ENCODE results near the gene CLDN11. TPM values are rescaled to one million over a fixed set of nuclear protein-coding genes. Genes with fewer than 3 reads are reported as not detected.
A peak's percentile ranks its signal among the peaks of the same experiment; 100 is the strongest.

The CLDN11 gene
- polyA plus RNA-seq, result not detected

DNA sequence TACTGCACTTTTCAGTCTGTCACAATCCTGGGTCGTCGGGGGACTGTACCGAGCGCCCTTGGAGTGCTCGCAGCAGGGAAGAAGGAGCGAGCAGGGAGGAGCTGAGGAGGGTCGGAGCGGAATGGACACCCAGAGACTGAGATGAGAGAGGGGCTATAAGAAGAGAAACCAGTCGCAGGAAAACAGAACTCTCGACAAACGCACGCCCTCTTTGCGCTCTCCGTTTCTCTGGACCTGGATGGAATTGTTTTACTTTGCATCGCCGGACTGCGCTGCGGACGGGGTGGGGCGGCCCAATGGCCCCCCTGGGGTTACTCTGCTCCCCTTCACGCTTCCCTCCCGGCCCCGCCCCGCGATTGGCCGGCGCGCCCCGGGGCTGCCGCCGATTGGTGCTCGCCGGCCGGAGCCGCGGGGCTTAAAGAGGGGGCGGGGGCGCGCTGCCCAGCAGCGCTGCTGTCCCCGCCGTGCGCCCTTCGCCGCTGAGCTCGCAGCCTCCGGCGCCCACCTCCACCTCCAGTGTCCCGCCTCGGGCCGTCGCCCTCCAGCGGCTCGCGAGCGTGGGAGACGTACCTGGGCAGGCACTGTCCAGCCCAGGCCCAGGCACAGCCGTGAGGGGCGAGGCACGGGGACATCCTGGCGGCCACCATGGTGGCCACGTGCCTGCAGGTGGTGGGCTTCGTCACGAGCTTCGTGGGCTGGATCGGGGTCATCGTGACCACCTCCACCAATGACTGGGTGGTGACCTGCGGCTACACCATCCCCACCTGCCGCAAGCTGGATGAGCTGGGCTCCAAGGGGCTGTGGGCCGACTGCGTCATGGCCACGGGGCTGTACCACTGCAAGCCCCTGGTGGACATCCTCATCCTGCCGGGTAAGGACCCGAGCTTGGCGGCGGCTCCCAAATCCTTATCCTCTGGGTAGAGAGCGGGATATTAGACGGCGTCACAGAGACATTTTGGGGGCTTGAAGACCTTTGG, at the start of gene CLDN11:
CLDN11 (plus strand) TSS at position 447 of the 977 bp plus-strand sequence; CDS start at position 646, 199 bp downstream.
- H3K27ac Mint-ChIP-seq, result no peak within 1 kb of the TSS
- peaks cover 5% of the 10 kb centered on the region for H3K36me3 Mint-ChIP-seq
- H3K4me3 Mint-ChIP-seq, result peak within 1 kb of the TSS; percentile 79 to 96 (median 88)
- peaks cover 0 to 3% (median 0%) of the 10 kb centered on the region in 3 donors for H3K9me3 Mint-ChIP-seq
- H3K27me3 Mint-ChIP-seq, result peaks cover 30% of the 10 kb centered on the region
- peaks cover 4 to 10% (median 7%) of the 10 kb centered on the region in 3 donors for H3K4me1 Mint-ChIP-seq

DNA sequence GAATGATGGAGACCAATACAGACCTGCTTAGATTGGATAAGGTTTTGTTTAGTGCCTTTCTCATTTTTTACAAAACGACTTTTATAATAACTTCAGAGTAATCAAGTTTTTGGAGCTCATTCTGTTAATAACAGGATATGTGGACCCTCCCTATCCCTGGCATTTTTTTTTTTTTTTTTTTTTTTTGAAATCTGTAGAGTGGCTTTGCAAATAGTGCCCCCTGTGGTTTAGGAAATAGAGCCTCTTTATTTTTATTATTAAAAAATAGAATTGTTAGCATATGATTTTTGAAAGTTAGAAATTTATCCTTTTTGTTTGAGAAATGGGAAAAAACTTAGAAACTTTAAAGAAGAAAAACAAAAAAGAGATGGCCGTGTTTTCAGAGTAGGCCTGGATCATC, 49.7 kb upstream of the CLDN11 start:
- Mint-ChIP-seq H3K4me3 (peak overlapping the region in 3 of 4 donors; percentile 18 to 57 (median 43)), H3K4me1 (peaks cover 46 to 50% (median 48%) of the 10 kb centered on the region in 3 donors), H3K27ac (peak overlapping the region in 1 of 3 donors; percentile 16), H3K36me3 (peaks cover 8% of the 10 kb centered on the region), H3K27me3 (no peaks in the 10 kb centered on the region), H3K9me3 (no peaks in the 10 kb centered on the region)

DNA sequence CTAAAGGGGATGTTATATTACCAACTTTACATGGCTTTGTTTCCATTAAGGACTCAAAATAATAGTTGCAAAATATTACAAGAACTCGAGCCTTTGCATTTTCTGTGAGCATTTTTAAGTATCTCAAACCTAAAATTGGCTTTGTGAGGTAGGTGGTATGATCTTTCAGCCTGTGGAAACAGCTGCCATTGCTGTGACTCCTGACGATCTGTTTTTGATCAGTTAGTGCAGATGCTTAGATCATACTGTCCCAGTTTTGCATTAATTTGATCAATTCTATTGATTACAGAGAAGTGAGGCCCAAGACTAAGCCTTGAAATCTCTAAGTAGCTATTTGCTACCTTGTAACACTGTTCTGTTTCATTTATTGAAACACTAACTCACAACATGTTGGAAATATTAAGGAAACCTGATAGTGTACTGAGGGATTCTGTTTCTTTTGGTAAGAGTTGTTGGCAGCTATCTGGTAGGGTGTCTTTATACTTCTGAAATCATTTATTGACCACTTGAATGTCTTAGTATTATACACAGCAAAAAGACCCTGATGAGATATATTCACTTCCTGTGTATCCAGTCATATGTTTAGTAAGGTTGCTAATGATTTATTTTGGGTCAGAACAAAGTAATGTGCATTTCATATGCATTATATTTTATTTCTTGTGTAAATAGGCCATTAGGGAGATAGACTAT, 46.3 kb upstream of the CLDN11 start:
- peak overlapping the region in 2 of 4 donors; percentile 47 to 68 for H3K4me3 Mint-ChIP-seq
- peaks cover 42 to 51% (median 50%) of the 10 kb centered on the region in 3 donors for H3K4me1 Mint-ChIP-seq
- H3K27ac Mint-ChIP-seq, result peak overlapping the region in 2 of 3 donors; percentile 19 to 42
- peaks cover 3% of the 10 kb centered on the region for H3K36me3 Mint-ChIP-seq
- H3K9me3 Mint-ChIP-seq, result no peaks in the 10 kb centered on the region
- no peaks in the 10 kb centered on the region for H3K27me3 Mint-ChIP-seq

DNA sequence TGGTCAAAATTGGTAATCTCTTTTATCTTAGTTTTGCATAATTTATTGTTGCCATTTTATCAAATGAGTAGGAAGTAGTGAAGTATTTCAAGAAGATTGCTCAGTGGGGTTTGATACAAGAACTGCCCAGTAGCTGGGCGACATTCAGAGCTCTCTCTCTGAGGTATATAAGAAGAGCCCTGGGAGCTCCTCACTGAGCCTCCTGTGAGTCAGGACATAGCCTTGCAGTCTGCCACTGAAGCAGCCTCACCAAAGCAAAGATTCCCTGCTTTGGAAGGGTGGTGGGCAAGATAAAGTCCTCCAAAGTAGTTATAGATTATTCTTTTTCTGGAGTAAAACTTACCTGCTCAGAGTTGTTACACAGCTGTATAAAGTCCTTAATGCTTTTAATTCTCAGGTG, 35.1 kb upstream of the CLDN11 start:
- H3K4me3 Mint-ChIP-seq, result no peak overlapping the region
- H3K27ac Mint-ChIP-seq, result peak overlapping the region in 2 of 3 donors; percentile 68 to 69
- peaks cover 11% of the 10 kb centered on the region for H3K36me3 Mint-ChIP-seq
- H3K27me3 Mint-ChIP-seq, result no peaks in the 10 kb centered on the region
- peaks cover 0 to 4% (median 0%) of the 10 kb centered on the region in 3 donors for H3K9me3 Mint-ChIP-seq
- H3K4me1 Mint-ChIP-seq, result peaks cover 3 to 18% (median 4%) of the 10 kb centered on the region in 3 donors

DNA sequence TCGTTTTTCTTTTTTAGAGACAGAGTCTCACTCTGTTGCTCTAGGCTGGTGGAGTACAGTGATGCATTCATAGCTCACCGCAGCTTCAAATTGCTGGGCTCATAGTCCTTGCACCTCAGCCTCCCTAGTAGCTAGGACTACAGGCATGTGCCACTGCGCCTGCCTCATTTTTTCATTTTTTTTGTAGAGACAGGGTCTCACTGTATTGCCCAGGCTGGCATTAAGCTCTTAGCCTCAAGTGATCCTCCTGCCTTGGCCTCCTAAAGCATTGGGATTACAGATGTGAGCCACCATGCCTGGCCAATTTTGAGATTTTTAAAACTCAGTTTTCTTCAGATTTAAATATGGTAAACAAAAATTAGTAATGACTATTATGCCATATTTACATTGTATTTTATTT, 32.2 kb upstream of the CLDN11 start:
- Mint-ChIP-seq H3K27me3 (no peaks in the 10 kb centered on the region), H3K36me3 (peaks cover 11% of the 10 kb centered on the region)

DNA sequence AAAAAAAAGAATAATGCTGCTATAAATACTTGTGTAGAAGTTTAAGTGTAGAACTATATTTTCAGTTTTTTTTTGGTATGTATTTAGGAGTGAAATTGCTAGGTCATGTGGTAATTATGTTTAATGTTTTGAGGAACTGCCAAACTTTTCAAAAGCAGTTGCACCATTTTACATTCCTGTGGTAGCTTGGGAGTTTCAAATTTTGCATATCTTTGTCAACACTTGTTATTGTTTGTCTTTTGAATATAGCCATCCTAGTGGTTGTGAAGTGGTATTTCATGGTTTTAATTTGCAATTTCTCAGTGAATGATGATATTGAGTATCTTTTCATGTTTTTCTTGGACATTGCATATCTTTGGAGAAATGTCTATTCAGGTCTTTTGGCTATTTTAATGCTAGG, 30.7 kb upstream of the CLDN11 start:
- peaks cover 5 to 22% (median 14%) of the 10 kb centered on the region in 3 donors for H3K4me1 Mint-ChIP-seq
- H3K27ac Mint-ChIP-seq, result peak overlapping the region in 1 of 3 donors; percentile 5
- peak overlapping the region in 1 of 4 donors; percentile 22 for H3K4me3 Mint-ChIP-seq
- H3K9me3 Mint-ChIP-seq, result peaks cover 0 to 4% (median 0%) of the 10 kb centered on the region in 3 donors
- H3K27me3 Mint-ChIP-seq, result no peaks in the 10 kb centered on the region
- peaks cover 16% of the 10 kb centered on the region for H3K36me3 Mint-ChIP-seq

More for the DNA sequence above, 32.2 kb upstream of the CLDN11 start:
- Mint-ChIP-seq H3K27ac (no peak overlapping the region), H3K4me1 (peaks cover 3 to 17% (median 6%) of the 10 kb centered on the region in 3 donors), H3K9me3 (peaks cover 0 to 4% (median 0%) of the 10 kb centered on the region in 3 donors), H3K4me3 (no peak overlapping the region)

DNA sequence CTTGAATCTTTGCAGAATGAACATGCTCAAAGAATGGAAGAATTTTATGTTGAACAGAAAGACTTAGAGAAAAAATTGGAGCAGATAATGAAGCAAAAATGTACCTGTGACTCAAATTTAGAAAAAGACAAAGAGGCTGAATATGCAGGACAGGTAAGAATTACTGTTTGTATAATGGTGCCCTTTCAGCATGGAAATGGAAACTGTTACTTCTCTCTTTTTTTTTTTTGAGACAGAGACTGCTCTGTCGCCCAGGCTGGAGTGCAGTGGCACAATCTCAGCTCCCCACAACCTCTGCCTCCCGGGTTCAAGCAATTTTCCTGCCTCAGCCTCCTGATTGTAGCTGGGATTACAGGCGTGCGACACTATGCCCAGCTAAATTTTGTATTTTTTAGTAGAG, 27.6 kb upstream of the CLDN11 start:
- H3K27ac Mint-ChIP-seq, result peak overlapping the region in 2 of 3 donors; percentile 9 to 52
- H3K4me3 Mint-ChIP-seq, result no peak overlapping the region
- H3K9me3 Mint-ChIP-seq, result peaks cover 0 to 4% (median 0%) of the 10 kb centered on the region in 3 donors
- no peaks in the 10 kb centered on the region for H3K27me3 Mint-ChIP-seq
- peaks cover 5 to 14% (median 12%) of the 10 kb centered on the region in 3 donors for H3K4me1 Mint-ChIP-seq
- peaks cover 13% of the 10 kb centered on the region for H3K36me3 Mint-ChIP-seq

DNA sequence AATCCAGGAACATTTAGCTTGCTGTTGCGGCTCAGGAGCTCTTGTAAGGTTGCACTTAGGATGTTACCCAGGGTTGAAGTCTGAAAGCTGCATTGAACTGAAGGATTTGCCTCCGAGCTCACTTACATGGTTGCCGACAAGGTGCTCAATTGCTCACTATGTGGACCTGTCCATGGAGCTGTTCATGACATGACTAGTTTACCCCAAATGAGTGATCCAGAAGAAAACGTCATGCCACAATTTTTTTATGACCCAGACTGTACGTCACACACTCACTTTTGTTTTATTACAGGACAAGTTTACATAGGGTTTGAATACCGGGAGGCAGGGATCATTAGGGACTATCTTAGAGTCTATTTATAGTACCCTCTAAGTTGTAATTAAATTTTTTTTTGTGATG, 21.0 kb upstream of the CLDN11 start:
- Mint-ChIP-seq H3K4me3 (no peak overlapping the region), H3K27ac (no peak overlapping the region), H3K9me3 (no peaks in the 10 kb centered on the region), H3K4me1 (peaks cover 0 to 6% (median 4%) of the 10 kb centered on the region in 3 donors), H3K27me3 (no peaks in the 10 kb centered on the region), H3K36me3 (peaks cover 6% of the 10 kb centered on the region)

DNA sequence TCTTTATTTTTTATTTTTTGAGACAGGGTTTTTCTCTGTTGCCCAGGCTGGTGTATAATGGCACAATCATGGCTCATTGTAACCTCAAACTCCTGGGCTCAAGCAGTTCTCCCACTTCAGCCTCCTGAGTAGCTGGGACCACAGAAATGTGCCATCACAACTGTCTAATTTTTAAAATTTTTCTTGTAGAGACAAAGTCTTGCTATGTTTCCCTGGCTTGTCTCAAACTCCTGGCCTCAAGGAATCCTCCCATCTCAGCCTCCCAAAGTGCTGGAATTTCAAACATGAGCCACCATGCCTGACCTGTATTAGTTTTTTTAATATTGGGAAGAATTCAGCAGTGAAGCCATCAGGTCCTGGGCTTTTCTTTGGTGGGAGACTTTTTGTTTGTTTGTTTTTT, 13.6 kb upstream of the CLDN11 start:
- Mint-ChIP-seq H3K36me3 (no peaks in the 10 kb centered on the region), H3K4me3 (no peak overlapping the region), H3K27ac (no peak overlapping the region), H3K4me1 (peaks cover 5 to 6% (median 5%) of the 10 kb centered on the region in 3 donors), H3K9me3 (no peaks in the 10 kb centered on the region), H3K27me3 (no peaks in the 10 kb centered on the region)

DNA sequence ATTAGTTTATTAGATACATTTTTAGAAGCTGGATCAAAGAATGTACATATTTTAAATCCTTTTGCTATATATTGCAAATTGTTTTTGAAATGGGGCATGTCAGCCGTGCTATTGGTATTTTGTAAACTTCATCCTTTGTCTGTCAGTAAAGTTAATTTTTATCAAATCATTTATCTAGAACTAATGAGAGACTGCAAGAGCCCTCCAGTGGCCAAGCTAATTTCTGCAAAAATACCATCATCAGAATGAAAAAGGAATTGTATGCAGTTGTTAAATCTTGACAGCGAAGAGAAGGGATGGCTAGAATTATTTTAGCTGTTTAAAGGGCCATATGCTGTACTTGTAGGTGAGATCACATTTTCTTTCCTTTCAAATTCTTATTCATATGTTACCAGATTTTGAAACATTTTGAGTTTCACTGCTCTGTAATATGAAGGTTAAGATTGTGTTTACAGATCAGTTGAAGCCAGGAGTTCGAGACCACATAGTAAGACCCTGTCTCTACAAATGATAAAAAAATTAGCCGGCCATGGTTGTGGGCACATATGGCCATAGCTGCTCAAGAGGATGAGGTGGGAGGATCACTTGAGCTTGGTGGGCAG, 8.1 kb upstream of the CLDN11 start:
- Mint-ChIP-seq H3K4me3 (no peak overlapping the region), H3K27me3 (peaks cover 2% of the 10 kb centered on the region), H3K27ac (no peak overlapping the region), H3K4me1 (peaks cover 2 to 5% (median 3%) of the 10 kb centered on the region in 3 donors), H3K36me3 (no peaks in the 10 kb centered on the region), H3K9me3 (no peaks in the 10 kb centered on the region)

DNA sequence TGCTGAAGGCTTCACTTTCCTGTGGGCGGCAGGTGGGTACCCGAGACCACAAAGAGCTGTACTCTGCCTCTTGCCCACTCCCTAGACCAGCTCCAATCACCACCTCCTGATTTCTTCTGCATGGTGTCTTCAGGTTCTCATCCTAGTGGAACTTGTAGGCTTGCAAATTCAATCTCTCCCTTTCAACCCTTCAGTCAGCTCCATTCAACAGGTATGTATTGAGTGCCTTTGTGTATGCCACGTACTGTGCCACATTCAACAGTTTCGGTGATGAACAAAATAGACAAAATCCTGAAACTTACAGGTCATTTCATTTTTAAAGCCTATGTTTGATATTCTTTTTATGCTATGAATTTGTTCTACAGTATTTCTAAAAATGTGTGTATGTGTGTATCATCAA, 5.4 kb upstream of the CLDN11 start:
- Mint-ChIP-seq H3K27me3 (peaks cover 11% of the 10 kb centered on the region), H3K36me3 (no peaks in the 10 kb centered on the region), H3K27ac (peak overlapping the region in 1 of 3 donors; percentile 45), H3K4me3 (no peak overlapping the region), H3K4me1 (peaks cover 3 to 6% (median 3%) of the 10 kb centered on the region in 3 donors), H3K9me3 (peaks cover 0 to 2% (median 0%) of the 10 kb centered on the region in 3 donors)

DNA sequence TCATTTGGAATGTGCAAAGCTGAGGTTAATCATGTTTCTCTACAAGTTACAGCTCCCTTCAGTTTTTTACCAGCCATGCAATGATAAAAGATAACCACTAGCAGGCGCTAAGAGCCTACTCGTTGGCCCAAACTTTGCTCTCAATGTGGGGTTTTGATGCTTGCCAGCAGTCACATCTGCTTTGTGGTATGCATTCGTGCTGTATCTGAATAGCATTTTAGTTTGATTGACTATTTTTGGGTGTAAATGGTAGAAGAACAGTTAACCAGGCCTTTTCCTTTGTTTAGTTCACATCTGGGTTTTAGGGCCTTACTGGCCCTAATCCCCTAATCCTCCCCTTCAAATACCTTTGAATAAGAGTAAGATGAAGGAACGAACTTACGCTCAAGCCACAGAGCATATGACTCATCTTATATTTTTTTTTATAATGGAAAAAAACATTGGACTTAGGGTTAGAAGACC, 4.4 kb upstream of the CLDN11 start:
- Mint-ChIP-seq H3K27me3 (peaks cover 17% of the 10 kb centered on the region), H3K27ac (no peak overlapping the region), H3K4me3 (no peak overlapping the region)

DNA sequence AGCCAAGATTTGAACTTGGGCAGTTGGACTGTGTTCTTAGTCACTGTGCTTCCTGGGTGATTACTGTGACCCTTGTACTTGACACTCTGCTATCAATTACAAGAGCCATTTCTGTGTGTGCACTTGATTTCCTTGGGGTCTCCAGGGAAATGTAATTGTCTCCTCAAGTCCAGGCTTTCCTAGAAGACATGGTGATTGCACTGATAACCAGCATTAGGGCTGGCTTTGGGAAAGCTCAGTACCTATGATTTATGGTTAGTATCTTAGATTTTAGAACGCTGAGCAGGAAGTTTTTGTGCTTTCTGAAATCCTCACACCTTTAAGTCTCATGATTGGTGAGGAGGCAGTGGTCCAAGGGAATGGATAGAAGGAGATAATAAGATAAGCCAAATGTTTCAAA, 1.6 kb upstream of the CLDN11 start:
- Mint-ChIP-seq H3K9me3 (peaks cover 0 to 3% (median 0%) of the 10 kb centered on the region in 3 donors), H3K27ac (no peak overlapping the region), H3K27me3 (peaks cover 33% of the 10 kb centered on the region), H3K4me3 (peak overlapping the region in 1 of 4 donors; percentile 42), H3K36me3 (peaks cover 5% of the 10 kb centered on the region), H3K4me1 (peaks cover 4 to 10% (median 7%) of the 10 kb centered on the region in 3 donors)

More for the DNA sequence above, 4.4 kb upstream of the CLDN11 start:
- Mint-ChIP-seq H3K4me1 (peaks cover 3 to 8% (median 5%) of the 10 kb centered on the region in 3 donors), H3K9me3 (peaks cover 0 to 3% (median 0%) of the 10 kb centered on the region in 3 donors), H3K36me3 (no peaks in the 10 kb centered on the region)

DNA sequence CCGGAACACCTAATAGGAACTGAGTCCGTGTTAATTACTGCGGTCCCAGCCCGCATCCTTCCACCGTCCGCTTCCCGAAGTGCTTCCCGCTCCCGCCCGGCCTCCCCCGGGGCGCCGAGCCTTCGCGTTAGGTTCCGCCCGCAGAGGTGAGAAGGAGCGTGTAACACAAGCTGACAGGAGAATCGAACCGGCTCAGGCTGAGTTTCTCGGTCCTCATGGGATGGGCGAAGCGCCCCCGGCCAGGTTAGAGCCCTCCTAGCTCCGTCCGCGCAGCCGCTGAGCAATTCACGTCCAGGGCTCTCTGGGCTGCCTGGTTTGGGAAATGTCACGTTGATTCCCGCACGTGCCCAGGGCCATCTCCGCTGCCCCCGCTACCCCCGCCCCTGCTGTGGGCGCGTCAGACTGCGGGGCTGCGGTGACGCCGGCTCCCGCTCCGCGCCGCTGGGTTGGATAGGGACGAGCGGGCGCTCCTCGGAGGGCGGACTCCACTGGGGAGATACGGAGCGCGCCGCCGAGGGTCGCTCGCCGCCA, 954 bp downstream of the CLDN11 start:
- H3K9me3 Mint-ChIP-seq, result peaks cover 0 to 3% (median 0%) of the 10 kb centered on the region in 3 donors

More for the DNA sequence above, 954 bp downstream of the CLDN11 start:
- Mint-ChIP-seq H3K27me3 (peaks cover 30% of the 10 kb centered on the region), H3K4me3 (peak overlapping the region; percentile 64 to 84 (median 75)), H3K4me1 (peaks cover 4 to 10% (median 7%) of the 10 kb centered on the region in 3 donors), H3K27ac (no peak overlapping the region), H3K36me3 (peaks cover 5% of the 10 kb centered on the region)

Measured in IgD-negative memory B cell (primary cell).